Adrenal gland (tissue), 12 donors: ENCODE data around the gene RNU4-1. TPM values are rescaled to one million over a fixed set of nuclear protein-coding genes. Genes with fewer than 3 reads are reported as not detected.
A peak's percentile ranks its signal among the peaks of the same experiment; 100 is the strongest.

Experiments
- DNase-seq, 7 donors: peaks; one replicate each; pipeline ENCODE4 v3.0.0-alpha.2; 2019 to 2020
- H3K27ac ChIP-seq, 5 donors: fragments of 200-600 bp; sonication (generic) in 4 of 5; 1 replicate in 3 of 5; 2 replicates in 2 of 5; pipeline versions ENCODE4 v1.5.1 to v1.8.0; 2016 to 2020; ENCODE audit warnings: mild to moderate bottlenecking in 1 of 5
- H3K27me3 ChIP-seq: fragments of 200-600 bp; 2 replicates; pipeline ENCODE4 v1.8.0; 2021
- H3K36me3 ChIP-seq, 2 donors: fragments of 200-600 bp; replicated peaks in 1 of 2; 1 replicate in 1 of 2; 2 replicates in 1 of 2; pipeline versions ENCODE4 v1.5.1 to v1.8.0; 2018 to 2022
- H3K4me1 ChIP-seq, 2 donors: fragments of 200-600 bp; replicated peaks in 1 of 2; 1 replicate in 1 of 2; 2 replicates in 1 of 2; pipeline versions ENCODE4 v1.5.1 to v1.8.0; 2018 to 2021
- H3K4me3 ChIP-seq, 4 donors: fragments of 200-600 bp; sonication (generic) in 3 of 4; one replicate each; pipeline ENCODE4 v1.5.1; 2016 to 2018
- H3K9me3 ChIP-seq, 3 donors: fragments of 200-600 bp; sonication (generic) in 1 of 3; replicated peaks in 1 of 3; 1 replicate in 2 of 3; 2 replicates in 1 of 3; pipeline versions ENCODE4 v1.5.1 to v1.8.0; 2016 to 2021
- CTCF ChIP-seq, 6 experiments: fragments of 450-650 bp in 4 of 6; fragments of 200-600 bp in 2 of 6; sonication (generic) in 1 of 6; IDR thresholded peaks; 1 replicate in 5 of 6; 2 replicates in 1 of 6; pipeline versions ENCODE4 v1.5.1 to v1.8.0; 2016 to 2021; ENCODE audit warnings: antibody characterized with exemption in 6 of 6, mild to moderate bottlenecking in 2 of 6, moderate library complexity in 1 of 6
- POLR2A ChIP-seq, 2 donors: fragments of 450-650 bp; IDR thresholded peaks; one replicate each; pipeline ENCODE4 v1.6.1; 2017; ENCODE audit warnings: antibody characterized with exemption in 2 of 2, mild to moderate bottlenecking in 2 of 2, moderate library complexity in 1 of 2
- WGBS, 4 donors: extraction: QIAGEN DNeasy Blood & Tissue Kit in 2 of 4; methylation state at CpG; one replicate each; pipeline versions ENCODE4 v1.1.5 to v1.1.7; 2013 to 2017; 5-methylcytosine and 5-hydroxymethylcytosine counted together
- intact Hi-C, 2 donors: fragments of 100-400 bp; cut with DNase I; formaldehyde crosslinking; loops; one replicate each; pipeline versions ENCODE4 v1.14.1 to v1.15.0; 2022 to 2023
- polyA plus RNA-seq, 3 donors: library from polyadenylated mRNA; stranded (reverse); fragments of 200-250 nt in 2 of 3; fragments of 350-450 nt in 1 of 3; fragmentation: Illumina TruSeq in 1 of 3; extraction: RNeasy Lipid Tissue Mini Kit (QIAGEN cat#74804) in 1 of 3; gene quantifications; one replicate each; pipeline ENCODE4 v1.2.3, GENCODE V29; 2013 to 2014
- total RNA-seq, 9 donors: library from RNA; depleted of rRNA in 4 of 9; stranded (reverse); fragments of >200 nt in 4 of 9; fragments of 120-200 nt in 1 of 9; fragmentation: NEBNext Ultra II Directional in 1 of 9; extraction: Animal tissue kit (Norgen Biotek cat#: 25700) in 1 of 9; gene quantifications; one replicate each; pipeline versions ENCODE4 v1.1.0 to v1.2.4, GENCODE V29; 2013 to 2023
- donor health status: healthy with polysubstance abuse.
- donor health status: Bipolar disorder and iron deficiency.
- donor health status: DM: yes; HTN: yes; CAD: no.
- donor health status: DM: no; HTN: no; CAD: no.
- donor health status: DM: no; HTN: no; CAD: no.
- donor health status: DM: yes; HTN: yes; CAD: no.

Gene RNU4-1
- total and polyA plus RNA-seq, 12 donors = under 0.01 to 4,330 (median 1,627) TPM; not detected in 4

GRCh38 chr12:120265473-120266179, 27.4 kb downstream of the RNU4-1 start, which contains the start of gene PXN:
Gene PXN, minus strand, starts transcription at chr12:120265730. Its CDS starts 101 bp downstream, at chr12:120265629.
- H3K4me1 ChIP-seq = peaks cover 27 to 45% of the 10 kb centered on the region in 2 donors
- intact Hi-C loops = loop anchor here (2.0 kb wide), 2 partner anchors 37 to 39 kb away; no protein-coding TSS in a partner anchor
- H3K36me3 ChIP-seq = no peaks in the 10 kb centered on the region
- WGBS, 4 donors = 0 to 1% (median 0%) methylated on average over 7 to 81 of the region's 81 CpGs
- peak; percentile 88 to 95 (median 91) for DNase-seq
- no peaks in the 10 kb centered on the region for H3K27me3 ChIP-seq
- peak within 1 kb of the TSS in 3 of 4 donors; percentile 45 to 100 (median 90) for H3K4me3 ChIP-seq
- no peaks in the 10 kb centered on the region for H3K9me3 ChIP-seq
- TF ChIP-seq POLR2A (IDR thresholded peaks at IDR 0.05) = peak; percentile 40 to 83
- TF ChIP-seq CTCF (IDR thresholded peaks at IDR 0.05) = peak; percentile 41 to 94 (median 82)
- H3K27ac ChIP-seq = peak within 1 kb of the TSS; percentile 70 to 98 (median 86)

GRCh38 chr12:120264904-120265472, 28.0 kb downstream of the RNU4-1 start:
- WGBS, 4 donors = 2 to 3% (median 2%) methylated on average over 9 to 29 of the region's 29 CpGs
- Histone ChIP-seq H3K9me3 (no peaks in the 10 kb centered on the region), H3K36me3 (no peaks in the 10 kb centered on the region), H3K27me3 (no peaks in the 10 kb centered on the region), H3K4me3 (peak overlapping the region in 3 of 4 donors; percentile 45 to 100 (median 90)), H3K4me1 (peaks cover 27 to 47% of the 10 kb centered on the region in 2 donors), H3K27ac (peak overlapping the region; percentile 70 to 98 (median 86))
- no peak for TF ChIP-seq POLR2A (IDR thresholded peaks at IDR 0.05)
- TF ChIP-seq CTCF (IDR thresholded peaks at IDR 0.05) = no peak
- peak in 2 of 7 donors; percentile 48 to 49 for DNase-seq
- intact Hi-C loops = no loop called here

GRCh38 chr12:120264086-120264903, 28.7 kb downstream of the RNU4-1 start:
- no peaks in the 10 kb centered on the region for H3K27me3 ChIP-seq
- WGBS, 4 donors = 31 to 47% (median 42%) methylated on average over 9 to 15 of the region's 15 CpGs
- no peaks in the 10 kb centered on the region for H3K9me3 ChIP-seq
- H3K27ac ChIP-seq = peak overlapping the region; percentile 70 to 98 (median 86)
- intact Hi-C loops = no loop called here
- peaks cover 30 to 54% of the 10 kb centered on the region in 2 donors for H3K4me1 ChIP-seq
- no peaks in the 10 kb centered on the region for H3K36me3 ChIP-seq
- TF ChIP-seq POLR2A (IDR thresholded peaks at IDR 0.05) (peak in 1 of 2 donors; percentile 4), CTCF (IDR thresholded peaks at IDR 0.05) (no peak)
- H3K4me3 ChIP-seq = peak overlapping the region in 2 of 4 donors; percentile 90 to 100
- peak in 3 of 7 donors; percentile 35 to 55 (median 48) for DNase-seq

- peaks cover 36 to 59% of the 10 kb centered on the region in 2 donors for H3K4me1 ChIP-seq
These were observed 29.3 kb downstream of the RNU4-1 start for GRCh38 chr12:120263748-120264085.

More at GRCh38 chr12:120263748-120264085, 29.3 kb downstream of the RNU4-1 start:
- H3K9me3 ChIP-seq = no peaks in the 10 kb centered on the region
- peak overlapping the region in 2 of 4 donors; percentile 90 to 100 for H3K4me3 ChIP-seq
- no peaks in the 10 kb centered on the region for H3K27me3 ChIP-seq
- 12 to 23% (median 18%) methylated on average over 5 of the region's 5 CpGs for WGBS, 4 donors
- H3K27ac ChIP-seq = peak overlapping the region; percentile 70 to 98 (median 86)
- TF ChIP-seq CTCF (IDR thresholded peaks at IDR 0.05) = no peak
- no peak for TF ChIP-seq POLR2A (IDR thresholded peaks at IDR 0.05)
- no peaks in the 10 kb centered on the region for H3K36me3 ChIP-seq
- no peak for DNase-seq
- intact Hi-C loops = no loop called here
